Testis (tissue), 3 donors: ENCODE results near the gene CDH2. TPM values are rescaled to one million over a fixed set of nuclear protein-coding genes. Genes with fewer than 3 reads are reported as not detected.

Source experiments
- DNase-seq: peaks from one replicate; pipeline ENCODE4 v3.0.0-alpha.2; 2019
- H3K27ac ChIP-seq, 2 donors: fragments of 200-600 bp; sonication (generic); one replicate each; pipeline ENCODE4 v1.5.1; 2019
- H3K27me3 ChIP-seq: fragments of 200-600 bp; sonication (generic); one replicate; pipeline ENCODE4 v1.5.1; 2019
- H3K36me3 ChIP-seq: fragments of 200-600 bp; sonication (generic); one replicate; pipeline ENCODE4 v1.5.1; 2017; ENCODE audit warnings: low read depth; ENCODE audit errors: missing control alignments
- H3K4me1 ChIP-seq: fragments of 200-600 bp; sonication (generic); one replicate; pipeline ENCODE4 v1.5.1; 2019
- H3K4me3 ChIP-seq, 2 donors: fragments of 200-600 bp; sonication (generic); one replicate each; pipeline ENCODE4 v1.5.1; 2017 to 2019
- H3K9me3 ChIP-seq: fragments of 200-600 bp; sonication (generic); one replicate; pipeline ENCODE4 v1.5.1; 2017
- CTCF ChIP-seq, 3 experiments: fragments of 450-650 bp in 2 of 3; fragments of 200-600 bp in 1 of 3; sonication (generic) in 1 of 3; IDR thresholded peaks; one replicate each; pipeline ENCODE4 v1.5.1; 2016 to 2019; ENCODE audit warnings: antibody characterized with exemption in 3 of 3, mild to moderate bottlenecking in 2 of 3, moderate library complexity in 1 of 3
- POLR2A ChIP-seq: fragments of 450-650 bp; IDR thresholded peaks from one replicate; pipeline ENCODE4 v1.6.1; 2017; ENCODE audit warnings: antibody characterized with exemption, mild to moderate bottlenecking, moderate library complexity
- WGBS, 2 donors: methylation state at CpG; one replicate each; pipeline ENCODE4 v1.1.5; 2018; 5-methylcytosine and 5-hydroxymethylcytosine counted together
- intact Hi-C: fragments of 100-400 bp; cut with DNase I; formaldehyde crosslinking; loops from one replicate; pipeline ENCODE4 v1.15.1; 2023; ENCODE audit warnings: low total_unique reads
- polyA plus RNA-seq: library from polyadenylated mRNA; stranded (reverse); fragments of 350-450 nt; fragmentation: Illumina TruSeq; extraction: RNeasy Lipid Tissue Mini Kit (QIAGEN cat#74804); gene quantifications from one replicate; pipeline ENCODE4 v1.2.3, GENCODE V29; 2014; ENCODE audit warnings: low read depth, low replicate concordance; ENCODE audit not compliant: insufficient read depth
- total RNA-seq, 2 donors: library from RNA; depleted of rRNA; stranded (reverse); fragments of >200 nt; gene quantifications; one replicate each; pipeline ENCODE4 v1.2.3, GENCODE V29; 2016

CDH2 gene
- total and polyA plus RNA-seq, 3 donors from 2014 or later: 98.6 to 165 (median 128) TPM

GRCh38 chr18:27959101-27959500 lies 217.8 kb downstream of the CDH2 start:
- Histone ChIP-seq H3K4me3 (no peak overlapping the region), H3K27ac (no peak overlapping the region), H3K36me3 (no peaks in the 10 kb centered on the region), H3K27me3 (no peaks in the 10 kb centered on the region), H3K9me3 (no peaks in the 10 kb centered on the region), H3K4me1 (no peaks in the 10 kb centered on the region)
- intact Hi-C loops: no loop called here
- DNase-seq: no peak
- TF ChIP-seq POLR2A: no peak
- TF ChIP-seq CTCF (IDR thresholded peaks at IDR 0.05): no peak

- no peak for DNase-seq
- Histone ChIP-seq H3K4me1 (no peaks in the 10 kb centered on the region), H3K36me3 (no peaks in the 10 kb centered on the region), H3K27me3 (no peaks in the 10 kb centered on the region), H3K27ac (no peak overlapping the region), H3K9me3 (no peaks in the 10 kb centered on the region), H3K4me3 (no peak overlapping the region)
- intact Hi-C loops: no loop called here
- no peak for TF ChIP-seq POLR2A
- no peak for TF ChIP-seq CTCF (IDR thresholded peaks at IDR 0.05)
- WGBS, 2 donors: 63 to 73% methylated on average over 6 of the region's 6 CpGs
Observed at GRCh38 chr18:27956001-27956640, 220.8 kb downstream of the CDH2 start.

- H3K36me3 ChIP-seq: no peaks in the 10 kb centered on the region
- H3K27ac ChIP-seq: no peak overlapping the region
- H3K4me1 ChIP-seq: no peaks in the 10 kb centered on the region
- no peak for DNase-seq
- no peaks in the 10 kb centered on the region for H3K9me3 ChIP-seq
- H3K27me3 ChIP-seq: no peaks in the 10 kb centered on the region
- 88 to 90% methylated on average over 3 of the region's 3 CpGs for WGBS, 2 donors
- no peak overlapping the region for H3K4me3 ChIP-seq
- TF ChIP-seq CTCF (IDR thresholded peaks at IDR 0.05): no peak
- no peak for TF ChIP-seq POLR2A
- intact Hi-C loops: no loop called here
Observed at GRCh38 chr18:27954226-27954625, 222.7 kb downstream of the CDH2 start.

DNA sequence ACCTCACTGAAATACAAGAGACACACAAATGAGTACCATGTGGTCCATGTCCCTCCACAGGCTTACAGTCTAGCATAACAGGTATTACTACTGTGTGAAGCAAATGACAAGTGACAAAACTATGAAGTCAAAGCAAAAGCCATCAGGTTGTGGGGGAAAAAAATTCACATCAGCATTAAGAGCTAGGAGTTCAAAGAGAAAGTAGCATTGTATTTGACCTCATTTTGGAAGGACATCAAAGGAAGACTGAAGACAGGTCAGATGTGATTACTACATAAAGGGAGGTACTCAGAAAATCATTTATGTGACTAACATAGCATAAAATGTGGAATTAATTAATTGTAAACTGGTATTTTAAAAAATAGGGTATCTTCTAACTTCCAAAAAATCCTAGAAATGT lies 224.2 kb downstream of the CDH2 start:
- Histone ChIP-seq H3K4me3 (no peak overlapping the region), H3K27me3 (no peaks in the 10 kb centered on the region), H3K36me3 (no peaks in the 10 kb centered on the region), H3K4me1 (no peaks in the 10 kb centered on the region), H3K27ac (no peak overlapping the region), H3K9me3 (no peaks in the 10 kb centered on the region)
- intact Hi-C loops: no loop called here
- no peak for DNase-seq
- no peak for TF ChIP-seq POLR2A
- no peak for TF ChIP-seq CTCF (IDR thresholded peaks at IDR 0.05)

DNA sequence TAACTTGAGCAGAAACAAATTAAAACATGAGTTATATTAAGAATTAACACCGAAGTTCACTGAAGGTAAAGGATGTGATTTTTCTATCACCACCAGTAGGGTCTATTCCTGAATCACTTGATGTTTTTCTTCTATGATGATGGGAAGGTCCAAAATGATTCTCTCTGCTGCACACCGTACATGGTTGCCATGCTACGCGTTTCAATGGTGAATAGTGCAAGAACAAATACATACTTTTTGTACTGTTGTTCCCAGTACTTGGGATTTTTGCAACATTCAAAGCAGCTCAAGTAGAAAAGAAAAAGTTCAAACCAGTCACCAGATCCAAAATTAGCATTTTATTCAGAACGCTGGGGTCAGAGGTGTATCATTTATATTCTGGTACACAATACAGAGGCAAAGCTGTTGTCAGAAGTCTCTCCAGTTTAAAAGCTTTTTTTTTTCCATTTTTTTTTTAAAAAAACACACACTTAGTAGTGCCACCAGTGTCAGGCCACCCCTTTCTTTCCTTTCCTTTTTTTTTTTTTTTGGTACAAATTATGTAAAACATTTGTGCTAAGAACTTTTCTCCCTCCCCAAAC lies 226.2 kb downstream of the CDH2 start:
- H3K36me3 ChIP-seq: no peaks in the 10 kb centered on the region
- H3K27ac ChIP-seq: no peak overlapping the region
- DNase-seq: no peak
- no peak overlapping the region for H3K4me3 ChIP-seq
- H3K9me3 ChIP-seq: no peaks in the 10 kb centered on the region
- intact Hi-C loops: no loop called here
- no peaks in the 10 kb centered on the region for H3K4me1 ChIP-seq
- H3K27me3 ChIP-seq: no peaks in the 10 kb centered on the region
- 80 to 81% methylated on average over 5 of the region's 5 CpGs for WGBS, 2 donors
- TF ChIP-seq CTCF (IDR thresholded peaks at IDR 0.05): no peak
- TF ChIP-seq POLR2A: no peak
